T-cell (primary cell): Measurements from ENCODE around the gene LGALS7B. TPM values are rescaled to one million over a fixed set of nuclear protein-coding genes. Genes with fewer than 3 reads are reported as not detected.
A peak's percentile ranks its signal among the peaks of the same experiment; 100 is the strongest.

ENCODE experiments used
- ATAC-seq, 4 experiments: fragments of 200-7000 bp in 3 of 4; fragments of 150-1000 bp in 1 of 4; cut with Tn5 transposase; replicated peaks in 1 of 4; 1 replicate in 3 of 4; 2 replicates in 1 of 4; pipeline ENCODE4 v1.10.0; 2021; ENCODE audit warnings: moderate library complexity in 3 of 4, mild to moderate bottlenecking in 2 of 4, moderate number of reproducible peaks in 1 of 4
- CTCF ChIA-PET, 2 donors: fragments of 300-600 bp; sonication (Branson Sonifier 250); formaldehyde crosslinking; loops; one replicate each; lab custom pipeline; 2022; ENCODE audit warnings: antibody characterized with exemption in 2 of 2; lab: Charles Lee
- POLR2A ChIA-PET, 2 donors: fragments of 300-600 bp; sonication (Branson Sonifier 250); formaldehyde crosslinking; loops; one replicate each; lab custom pipeline; 2022; ENCODE audit warnings: antibody characterized with exemption in 2 of 2; lab: Charles Lee
- DNase-seq, 35 experiments: peaks; one replicate each; pipeline versions ENCODE4 v3.0.0 to v3.0.0-alpha.2; 2013 to 2023
- H3K27ac ChIP-seq: one replicate; pipeline ENCODE4 v1.5.1; 2013; ENCODE audit warnings: low read length
- H3K27me3 ChIP-seq, 2 experiments: replicated peaks in 1 of 2; 1 replicate in 1 of 2; 2 replicates in 1 of 2; pipeline versions ENCODE4 v1.6.1 to v1.7.0; 2013; ENCODE audit warnings: low read length in 1 of 2, mixed read lengths in 1 of 2; ENCODE audit not compliant: control insufficient read depth in 2 of 2, insufficient read depth in 2 of 2; ENCODE audit errors: extremely low read depth in 1 of 2
- H3K36me3 ChIP-seq, 2 donors: 1 replicate in 1 of 2; 2 replicates in 1 of 2; pipeline versions ENCODE4 v1.6.1 to v1.7.0; 2013; ENCODE audit warnings: low read length in 1 of 2; ENCODE audit not compliant: control insufficient read depth in 2 of 2, insufficient read depth in 1 of 2; ENCODE audit errors: extremely low read depth in 1 of 2
- H3K4me1 ChIP-seq, 2 experiments: 1 replicate in 1 of 2; 2 replicates in 1 of 2; pipeline versions ENCODE4 v1.6.1 to v1.7.0; 2013; ENCODE audit warnings: low read length in 2 of 2, mixed read lengths in 1 of 2; ENCODE audit not compliant: insufficient read depth in 2 of 2, control insufficient read depth in 1 of 2; ENCODE audit errors: extremely low read depth in 1 of 2
- H3K4me3 ChIP-seq, 2 donors: 1 replicate in 1 of 2; 2 replicates in 1 of 2; pipeline versions ENCODE4 v1.5.1 to v1.7.0; 2013; ENCODE audit warnings: mild to moderate bottlenecking in 2 of 2, low read length in 1 of 2, moderate library complexity in 1 of 2; ENCODE audit not compliant: control insufficient read depth in 1 of 2; ENCODE audit errors: extremely low read depth in 1 of 2
- H3K9me3 ChIP-seq: 2 replicates; pipeline ENCODE4 v1.7.0; 2013
- H3K27ac Mint-ChIP-seq, 2 donors: one replicate each; pipeline ENCODE4 v1.8.0; 2020 to 2021; ENCODE audit warnings: mild to moderate bottlenecking in 2 of 2, mixed read lengths in 2 of 2
- H3K27me3 Mint-ChIP-seq, 2 donors: one replicate each; pipeline ENCODE4 v1.8.0; 2021 to 2022; ENCODE audit warnings: mixed read lengths in 2 of 2
- H3K36me3 Mint-ChIP-seq: one replicate; pipeline ENCODE4 v1.8.0; 2021; ENCODE audit warnings: mixed read lengths
- H3K4me1 Mint-ChIP-seq, 3 donors: one replicate each; pipeline ENCODE4 v1.8.0; 2020 to 2022; ENCODE audit warnings: mixed read lengths in 3 of 3, mild to moderate bottlenecking in 1 of 3
- H3K4me3 Mint-ChIP-seq, 3 donors: one replicate each; pipeline ENCODE4 v1.8.0; 2020 to 2022; ENCODE audit warnings: mild to moderate bottlenecking in 3 of 3, mixed read lengths in 3 of 3, moderate library complexity in 3 of 3
- H3K9me3 Mint-ChIP-seq, 3 donors: one replicate each; pipeline ENCODE4 v1.8.0; 2020 to 2022; ENCODE audit warnings: mixed read lengths in 3 of 3
- WGBS: methylation state at CpG from one replicate; pipeline ENCODE4 v1.1.5; 2013; ENCODE audit warnings: missing lambda C conversion rate; ENCODE audit not compliant: insufficient coverage; 5-methylcytosine and 5-hydroxymethylcytosine counted together
- total RNA-seq, 35 experiments: library from RNA in 6 of 35; stranded (reverse) in 6 of 35; fragments of 120-200 nt in 1 of 35; gene quantifications; one replicate each; pipeline versions ENCODE4 v1.2.1 to v1.2.4 and lab custom pipeline; 2013 to 2026

LGALS7B gene
- total RNA-seq, 5 donors from 2014 or later (not counting 1 experiment from before 2014, with no cell fraction given), result not detected

GRCh38 chr19:38799104-38799503 lies 10.1 kb downstream of the LGALS7B start:
- no peaks in the 10 kb centered on the region for H3K27me3 Mint-ChIP-seq
- H3K4me3 Mint-ChIP-seq, result no peak overlapping the region
- H3K9me3 Mint-ChIP-seq, result no peaks in the 10 kb centered on the region
- no peak overlapping the region for H3K4me3 ChIP-seq
- no peaks in the 10 kb centered on the region for H3K9me3 ChIP-seq
- no peaks in the 10 kb centered on the region for H3K4me1 Mint-ChIP-seq
- no peaks in the 10 kb centered on the region for H3K4me1 ChIP-seq
- DNase-seq (no peak), ATAC-seq (no peak)
- ChIA-PET CTCF (interaction anchor here in 1 of 2 donors (0.6 kb wide), 1 partner anchor 437 kb away, joined by 3 read pairs; no protein-coding TSS in a partner anchor), POLR2A (interaction anchor here in 1 of 2 donors (0.7 kb wide), 1 partner anchor 80 kb away, joined by 3 read pairs; no protein-coding TSS in a partner anchor)
- no peaks in the 10 kb centered on the region for H3K36me3 Mint-ChIP-seq
- no peaks in the 10 kb centered on the region for H3K27me3 ChIP-seq
- no peak overlapping the region for H3K27ac ChIP-seq
- no peaks in the 10 kb centered on the region for H3K36me3 ChIP-seq
- no peak overlapping the region for H3K27ac Mint-ChIP-seq
- 98% methylated on average over 5 of the region's 10 CpGs for WGBS

DNA sequence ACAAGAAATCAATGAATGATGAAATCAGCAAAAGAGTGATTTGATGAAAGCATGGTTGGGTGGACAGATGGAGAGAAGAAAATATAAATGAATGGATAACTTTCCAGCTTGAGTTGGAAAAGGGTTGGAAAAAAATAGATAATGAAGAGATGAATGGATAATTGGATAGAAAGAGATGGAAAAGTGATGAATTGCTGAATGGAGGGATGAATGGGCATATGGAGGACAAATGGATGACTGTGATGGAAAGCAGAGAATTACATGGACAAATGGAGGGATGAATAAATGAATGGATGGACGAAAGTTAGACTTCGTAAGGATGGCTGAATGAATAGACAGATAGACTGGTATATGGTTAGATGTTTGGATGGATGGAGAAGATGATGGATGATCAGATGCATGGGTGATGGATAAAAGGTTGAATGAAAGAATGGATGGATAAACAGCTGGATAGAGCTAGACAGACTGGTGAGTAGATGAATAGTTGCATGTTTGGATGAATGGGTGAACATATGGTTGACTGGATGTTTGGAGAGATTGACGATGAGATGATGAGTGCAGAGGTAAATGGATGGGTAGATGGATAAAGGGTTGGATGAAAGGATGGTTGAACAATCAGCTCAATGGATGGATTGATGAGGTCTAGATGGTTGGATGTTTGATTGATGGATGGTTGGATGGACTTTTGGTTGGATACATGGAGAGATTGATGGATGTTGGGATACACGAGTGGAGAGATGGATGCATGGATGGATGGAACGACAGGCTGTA lies 11.8 kb downstream of the LGALS7B start:
- H3K27me3 Mint-ChIP-seq, result no peaks in the 10 kb centered on the region
- H3K9me3 Mint-ChIP-seq, result no peaks in the 10 kb centered on the region
- no peak for DNase-seq
- Histone ChIP-seq H3K9me3 (no peaks in the 10 kb centered on the region), H3K27me3 (no peaks in the 10 kb centered on the region), H3K27ac (no peak overlapping the region), H3K36me3 (no peaks in the 10 kb centered on the region), H3K4me3 (no peak overlapping the region), H3K4me1 (peaks cover 0 to 5% of the 10 kb centered on the region in 2 experiments)
- no peaks in the 10 kb centered on the region for H3K36me3 Mint-ChIP-seq
- no peak overlapping the region for H3K4me3 Mint-ChIP-seq
- H3K27ac Mint-ChIP-seq, result no peak overlapping the region
- no peak for ATAC-seq
- whole genome bisulfite sequencing, result 89% methylated on average over 3 of the region's 5 CpGs
- ChIA-PET CTCF (no interaction called here), POLR2A (no interaction called here)
- peaks cover 6% of the 10 kb centered on the region in 3 donors for H3K4me1 Mint-ChIP-seq

DNA sequence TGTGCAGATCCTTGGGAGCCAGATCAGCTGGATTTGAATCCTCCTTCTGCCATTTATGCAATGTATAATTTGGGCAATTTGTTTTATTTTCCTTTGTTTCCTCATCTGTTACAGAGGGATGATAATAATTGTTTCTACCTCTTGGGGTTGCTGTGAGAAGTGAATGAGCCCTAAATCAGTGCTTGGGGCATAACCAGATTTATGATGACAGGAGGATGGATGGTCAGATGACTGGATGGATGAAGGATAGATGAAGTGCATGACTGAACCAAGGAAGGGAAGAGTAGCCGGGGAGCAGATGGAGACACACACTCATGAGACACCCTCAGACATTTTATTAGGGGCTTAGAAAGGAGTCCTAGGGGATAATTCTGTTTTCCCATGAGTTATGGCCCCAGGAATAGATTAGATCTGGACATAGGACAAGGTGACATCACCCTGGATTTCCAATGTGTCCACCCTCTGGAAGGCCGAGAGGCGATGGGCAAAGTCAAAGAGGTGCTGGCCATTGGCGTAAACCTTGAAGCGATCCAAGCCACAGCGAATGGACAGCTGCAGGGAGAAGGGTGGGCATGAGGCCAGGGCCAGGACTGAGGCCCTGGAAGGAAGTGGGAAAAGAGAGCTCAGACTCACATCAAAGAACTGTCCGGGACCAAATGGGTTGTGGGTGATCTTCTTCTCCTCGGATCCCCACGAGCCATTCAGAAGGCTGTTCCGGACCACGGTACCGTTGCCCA lies 12.5 kb downstream of the LGALS7B start:
- Mint-ChIP-seq H3K4me3 (no peak overlapping the region), H3K27me3 (no peaks in the 10 kb centered on the region), H3K36me3 (no peaks in the 10 kb centered on the region), H3K27ac (no peak overlapping the region), H3K9me3 (no peaks in the 10 kb centered on the region), H3K4me1 (peaks cover 6% of the 10 kb centered on the region in 3 donors)
- Histone ChIP-seq H3K9me3 (no peaks in the 10 kb centered on the region), H3K4me1 (peaks cover 0 to 5% of the 10 kb centered on the region in 2 experiments), H3K36me3 (no peaks in the 10 kb centered on the region), H3K4me3 (no peak overlapping the region), H3K27ac (no peak overlapping the region), H3K27me3 (no peaks in the 10 kb centered on the region)
- ChIA-PET POLR2A (no interaction called here), CTCF (no interaction called here)
- ATAC-seq (no peak), DNase-seq (no peak)
- WGBS, result 98% methylated on average over 11 of the region's 12 CpGs

- DNase-seq, result no peak
- Histone ChIP-seq H3K27me3 (no peaks in the 10 kb centered on the region), H3K36me3 (no peaks in the 10 kb centered on the region), H3K4me3 (no peak overlapping the region), H3K9me3 (no peaks in the 10 kb centered on the region), H3K27ac (no peak overlapping the region), H3K4me1 (peaks cover 0 to 5% of the 10 kb centered on the region in 2 experiments)
- Mint-ChIP-seq H3K4me3 (no peak overlapping the region), H3K27me3 (no peaks in the 10 kb centered on the region), H3K4me1 (peaks cover 6% of the 10 kb centered on the region in 3 donors), H3K36me3 (no peaks in the 10 kb centered on the region), H3K9me3 (no peaks in the 10 kb centered on the region), H3K27ac (no peak overlapping the region)
- no peak for ATAC-seq
- 93% methylated on average over 2 of the region's 10 CpGs for WGBS
- CTCF ChIA-PET, result no interaction called here
- POLR2A ChIA-PET, result no interaction called here
Observed at GRCh38 chr19:38803543-38803942, 14.5 kb downstream of the LGALS7B start.

DNA sequence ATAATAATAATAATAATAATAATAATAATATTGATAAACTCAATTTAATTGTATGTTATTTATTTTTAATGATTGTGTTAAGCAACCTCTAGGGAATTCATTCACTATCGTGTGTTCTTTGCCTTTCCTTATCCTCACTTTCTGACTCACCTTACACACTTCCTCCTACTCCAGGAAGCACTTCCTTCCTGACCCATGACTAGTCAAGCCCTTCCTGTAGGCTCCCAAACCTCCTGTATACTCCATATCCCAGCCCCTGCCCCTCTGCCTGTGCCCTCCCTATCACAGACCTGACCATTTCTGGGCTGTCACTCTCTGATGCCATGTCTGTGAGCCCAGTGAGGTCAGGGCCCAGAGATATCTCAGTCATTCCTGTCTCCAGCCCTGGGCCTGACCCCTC lies 16.2 kb downstream of the LGALS7B start:
- CTCF ChIA-PET, result interaction anchor here in 1 of 2 donors (0.6 kb wide), 1 partner anchor 217 kb away, joined by 6 read pairs; no protein-coding TSS in a partner anchor
- H3K4me3 ChIP-seq, result no peak overlapping the region
- peak overlapping the region; percentile 34 to 55 for H3K27ac Mint-ChIP-seq
- H3K27me3 ChIP-seq, result no peaks in the 10 kb centered on the region
- no peak for DNase-seq
- H3K9me3 ChIP-seq, result no peaks in the 10 kb centered on the region
- no peaks in the 10 kb centered on the region for H3K9me3 Mint-ChIP-seq
- peaks cover 6% of the 10 kb centered on the region in 3 donors for H3K4me1 Mint-ChIP-seq
- peaks cover 0 to 5% of the 10 kb centered on the region in 2 experiments for H3K4me1 ChIP-seq
- ATAC-seq, result peak in 1 of 4 experiments; percentile 20
- no peaks in the 10 kb centered on the region for H3K36me3 ChIP-seq
- POLR2A ChIA-PET, result interaction anchor here in 1 of 2 donors (0.5 kb wide), 1 partner anchor 10 kb away, joined by 3 read pairs; no protein-coding TSS in a partner anchor
- no peaks in the 10 kb centered on the region for H3K36me3 Mint-ChIP-seq
- WGBS, result no CpG with 5 or more reads among the region's 1 CpG
- H3K27me3 Mint-ChIP-seq, result no peaks in the 10 kb centered on the region
- H3K27ac ChIP-seq, result no peak overlapping the region
- H3K4me3 Mint-ChIP-seq, result no peak overlapping the region

- no peaks in the 10 kb centered on the region for H3K9me3 ChIP-seq
- ATAC-seq (no peak), DNase-seq (no peak)
- Mint-ChIP-seq H3K4me3 (no peak overlapping the region), H3K36me3 (no peaks in the 10 kb centered on the region), H3K9me3 (no peaks in the 10 kb centered on the region), H3K4me1 (peaks cover 6% of the 10 kb centered on the region in 3 donors), H3K27ac (no peak overlapping the region), H3K27me3 (no peaks in the 10 kb centered on the region)
- H3K4me1 ChIP-seq, result peaks cover 0 to 5% of the 10 kb centered on the region in 2 experiments
- H3K27me3 ChIP-seq, result no peaks in the 10 kb centered on the region
- no peak overlapping the region for H3K4me3 ChIP-seq
- ChIA-PET CTCF (no interaction called here), POLR2A (no interaction called here)
- 80% methylated on average over 1 of the region's 6 CpGs for WGBS
- no peak overlapping the region for H3K27ac ChIP-seq
- H3K36me3 ChIP-seq, result no peaks in the 10 kb centered on the region
Observed at GRCh38 chr19:38806371-38806770, 17.4 kb downstream of the LGALS7B start.
